Adrenal gland (tissue), 12 donors: ENCODE results near the gene FOSB. TPM values are rescaled to one million over a fixed set of nuclear protein-coding genes. Genes with fewer than 3 reads are reported as not detected.

Source experiments
- DNase-seq, 7 donors: peaks; one replicate each; pipeline ENCODE4 v3.0.0-alpha.2; 2019 to 2020
- H3K27ac ChIP-seq, 5 donors: fragments of 200-600 bp; sonication (generic) in 4 of 5; 1 replicate in 3 of 5; 2 replicates in 2 of 5; pipeline versions ENCODE4 v1.5.1 to v1.8.0; 2016 to 2020; ENCODE audit warnings: mild to moderate bottlenecking in 1 of 5
- H3K27me3 ChIP-seq: fragments of 200-600 bp; 2 replicates; pipeline ENCODE4 v1.8.0; 2021
- H3K36me3 ChIP-seq, 2 donors: fragments of 200-600 bp; replicated peaks in 1 of 2; 1 replicate in 1 of 2; 2 replicates in 1 of 2; pipeline versions ENCODE4 v1.5.1 to v1.8.0; 2018 to 2022
- H3K4me1 ChIP-seq, 2 donors: fragments of 200-600 bp; replicated peaks in 1 of 2; 1 replicate in 1 of 2; 2 replicates in 1 of 2; pipeline versions ENCODE4 v1.5.1 to v1.8.0; 2018 to 2021
- H3K4me3 ChIP-seq, 4 donors: fragments of 200-600 bp; sonication (generic) in 3 of 4; one replicate each; pipeline ENCODE4 v1.5.1; 2016 to 2018
- H3K9me3 ChIP-seq, 3 donors: fragments of 200-600 bp; sonication (generic) in 1 of 3; replicated peaks in 1 of 3; 1 replicate in 2 of 3; 2 replicates in 1 of 3; pipeline versions ENCODE4 v1.5.1 to v1.8.0; 2016 to 2021
- CTCF ChIP-seq, 6 experiments: fragments of 450-650 bp in 4 of 6; fragments of 200-600 bp in 2 of 6; sonication (generic) in 1 of 6; IDR thresholded peaks; 1 replicate in 5 of 6; 2 replicates in 1 of 6; pipeline versions ENCODE4 v1.5.1 to v1.8.0; 2016 to 2021; ENCODE audit warnings: antibody characterized with exemption in 6 of 6, mild to moderate bottlenecking in 2 of 6, moderate library complexity in 1 of 6
- POLR2A ChIP-seq, 2 donors: fragments of 450-650 bp; IDR thresholded peaks; one replicate each; pipeline ENCODE4 v1.6.1; 2017; ENCODE audit warnings: antibody characterized with exemption in 2 of 2, mild to moderate bottlenecking in 2 of 2, moderate library complexity in 1 of 2
- WGBS, 4 donors: extraction: QIAGEN DNeasy Blood & Tissue Kit in 2 of 4; methylation state at CpG; one replicate each; pipeline versions ENCODE4 v1.1.5 to v1.1.7; 2013 to 2017; 5-methylcytosine and 5-hydroxymethylcytosine counted together
- intact Hi-C, 2 donors: fragments of 100-400 bp; cut with DNase I; formaldehyde crosslinking; loops; one replicate each; pipeline versions ENCODE4 v1.14.1 to v1.15.0; 2022 to 2023
- polyA plus RNA-seq, 3 donors: library from polyadenylated mRNA; stranded (reverse); fragments of 200-250 nt in 2 of 3; fragments of 350-450 nt in 1 of 3; fragmentation: Illumina TruSeq in 1 of 3; extraction: RNeasy Lipid Tissue Mini Kit (QIAGEN cat#74804) in 1 of 3; gene quantifications; one replicate each; pipeline ENCODE4 v1.2.3, GENCODE V29; 2013 to 2014
- total RNA-seq, 9 donors: library from RNA; depleted of rRNA in 4 of 9; stranded (reverse); fragments of >200 nt in 4 of 9; fragments of 120-200 nt in 1 of 9; fragmentation: NEBNext Ultra II Directional in 1 of 9; extraction: Animal tissue kit (Norgen Biotek cat#: 25700) in 1 of 9; gene quantifications; one replicate each; pipeline versions ENCODE4 v1.1.0 to v1.2.4, GENCODE V29; 2013 to 2023
- donor health status: healthy with polysubstance abuse.
- donor health status: Bipolar disorder and iron deficiency.
- donor health status: DM: yes; HTN: yes; CAD: no.
- donor health status: DM: no; HTN: no; CAD: no.
- donor health status: DM: no; HTN: no; CAD: no.
- donor health status: DM: yes; HTN: yes; CAD: no.

Gene FOSB
- total and polyA plus RNA-seq, 12 donors: 0.95 to 21.7 (median 3.6) TPM

GRCh38 chr19:45423033-45423588 lies 44.7 kb upstream of the FOSB start:
- intact Hi-C loops: no loop called here
- H3K4me3 ChIP-seq: peak overlapping the region in 3 of 4 donors; percentile 28 to 80 (median 36)
- H3K4me1 ChIP-seq: peaks cover 23 to 33% of the 10 kb centered on the region in 2 donors
- TF ChIP-seq CTCF (IDR thresholded peaks at IDR 0.05): no peak
- TF ChIP-seq POLR2A (IDR thresholded peaks at IDR 0.05): no peak
- WGBS, 4 donors: 13 to 17% (median 14%) methylated on average over 17 to 20 of the region's 20 CpGs
- DNase-seq: peak in 3 of 7 donors; percentile 95 to 98 (median 98)
- no peaks in the 10 kb centered on the region for H3K9me3 ChIP-seq
- H3K27me3 ChIP-seq: no peaks in the 10 kb centered on the region
- H3K36me3 ChIP-seq: peaks cover 0 to 19% of the 10 kb centered on the region in 2 donors
- peak overlapping the region; percentile 57 to 98 (median 90) for H3K27ac ChIP-seq

GRCh38 chr19:45423589-45424190 lies 44.1 kb upstream of the FOSB start, which contains the start of gene ERCC1:
Gene ERCC1, minus strand, starts transcription at chr19:45423917. Its CDS starts 543 bp downstream, at chr19:45423374.
- Histone ChIP-seq H3K27me3 (no peaks in the 10 kb centered on the region), H3K36me3 (peaks cover 0 to 13% of the 10 kb centered on the region in 2 donors), H3K4me3 (peak within 1 kb of the TSS in 3 of 4 donors; percentile 28 to 80 (median 36)), H3K9me3 (no peaks in the 10 kb centered on the region), H3K4me1 (peaks cover 28 to 39% of the 10 kb centered on the region in 2 donors), H3K27ac (peak within 1 kb of the TSS; percentile 57 to 98 (median 90))
- intact Hi-C loops: no loop called here
- no peak for TF ChIP-seq CTCF (IDR thresholded peaks at IDR 0.05)
- peak; percentile 69 to 73 for TF ChIP-seq POLR2A (IDR thresholded peaks at IDR 0.05)
- WGBS, 4 donors: 0 to 5% (median 0%) methylated on average over 15 to 37 of the region's 37 CpGs
- peak in 4 of 7 donors; percentile 97 to 98 (median 98) for DNase-seq

GRCh38 chr19:45424191-45425058 lies 43.4 kb upstream of the FOSB start:
- Histone ChIP-seq H3K4me3 (peak overlapping the region in 2 of 4 donors; percentile 36 to 80), H3K9me3 (no peaks in the 10 kb centered on the region), H3K27ac (peak overlapping the region; percentile 57 to 98 (median 90)), H3K4me1 (peaks cover 30 to 44% of the 10 kb centered on the region in 2 donors), H3K27me3 (no peaks in the 10 kb centered on the region), H3K36me3 (peaks cover 0 to 10% of the 10 kb centered on the region in 2 donors)
- 2 to 6% (median 4%) methylated on average over 24 of the region's 24 CpGs for WGBS, 4 donors
- DNase-seq: peak; percentile 74 to 88 (median 84)
- intact Hi-C loops: no loop called here
- TF ChIP-seq POLR2A (IDR thresholded peaks at IDR 0.05) (no peak), CTCF (IDR thresholded peaks at IDR 0.05) (no peak)
